ENCODE data around the gene LRMDA. TPM values are rescaled to one million over a fixed set of nuclear protein-coding genes. Genes with fewer than 3 reads are reported as not detected.

The LRMDA gene
- total RNA-seq, 2 donors from 2014 or later: 12.2 to 25.4 TPM

- Histone ChIP-seq H3K4me1 (no peaks in the 10 kb centered on the region), H3K36me3 (replicated peaks in 1 of 2; ENCODE audit: insufficient read depth in 1 of 2, low read depth in 2 of 2) (no peaks in the 10 kb centered on the region), H3K4me3 (no peak overlapping the region), H3K9me3 (no peaks in the 10 kb centered on the region), H3K27ac (no peak overlapping the region), H3K27me3 (no peaks in the 10 kb centered on the region)
- ATAC-seq: no peak
- TF ChIP-seq, protein P1, sequence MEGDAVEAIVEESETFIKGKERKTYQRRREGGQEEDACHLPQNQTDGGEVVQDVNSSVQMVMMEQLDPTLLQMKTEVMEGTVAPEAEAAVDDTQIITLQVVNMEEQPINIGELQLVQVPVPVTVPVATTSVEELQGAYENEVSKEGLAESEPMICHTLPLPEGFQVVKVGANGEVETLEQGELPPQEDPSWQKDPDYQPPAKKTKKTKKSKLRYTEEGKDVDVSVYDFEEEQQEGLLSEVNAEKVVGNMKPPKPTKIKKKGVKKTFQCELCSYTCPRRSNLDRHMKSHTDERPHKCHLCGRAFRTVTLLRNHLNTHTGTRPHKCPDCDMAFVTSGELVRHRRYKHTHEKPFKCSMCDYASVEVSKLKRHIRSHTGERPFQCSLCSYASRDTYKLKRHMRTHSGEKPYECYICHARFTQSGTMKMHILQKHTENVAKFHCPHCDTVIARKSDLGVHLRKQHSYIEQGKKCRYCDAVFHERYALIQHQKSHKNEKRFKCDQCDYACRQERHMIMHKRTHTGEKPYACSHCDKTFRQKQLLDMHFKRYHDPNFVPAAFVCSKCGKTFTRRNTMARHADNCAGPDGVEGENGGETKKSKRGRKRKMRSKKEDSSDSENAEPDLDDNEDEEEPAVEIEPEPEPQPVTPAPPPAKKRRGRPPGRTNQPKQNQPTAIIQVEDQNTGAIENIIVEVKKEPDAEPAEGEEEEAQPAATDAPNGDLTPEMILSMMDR (IDR thresholded peaks at IDR 0.05): no peak
- TF ChIP-seq POLR2A (IDR thresholded peaks at IDR 0.05): no peak
- intact Hi-C loops (cut with DNase I): no loop called here
- no peak for DNase-seq
These were observed 433.3 kb downstream of the LRMDA start for GRCh38 chr10:75864717-75865116.

DNA sequence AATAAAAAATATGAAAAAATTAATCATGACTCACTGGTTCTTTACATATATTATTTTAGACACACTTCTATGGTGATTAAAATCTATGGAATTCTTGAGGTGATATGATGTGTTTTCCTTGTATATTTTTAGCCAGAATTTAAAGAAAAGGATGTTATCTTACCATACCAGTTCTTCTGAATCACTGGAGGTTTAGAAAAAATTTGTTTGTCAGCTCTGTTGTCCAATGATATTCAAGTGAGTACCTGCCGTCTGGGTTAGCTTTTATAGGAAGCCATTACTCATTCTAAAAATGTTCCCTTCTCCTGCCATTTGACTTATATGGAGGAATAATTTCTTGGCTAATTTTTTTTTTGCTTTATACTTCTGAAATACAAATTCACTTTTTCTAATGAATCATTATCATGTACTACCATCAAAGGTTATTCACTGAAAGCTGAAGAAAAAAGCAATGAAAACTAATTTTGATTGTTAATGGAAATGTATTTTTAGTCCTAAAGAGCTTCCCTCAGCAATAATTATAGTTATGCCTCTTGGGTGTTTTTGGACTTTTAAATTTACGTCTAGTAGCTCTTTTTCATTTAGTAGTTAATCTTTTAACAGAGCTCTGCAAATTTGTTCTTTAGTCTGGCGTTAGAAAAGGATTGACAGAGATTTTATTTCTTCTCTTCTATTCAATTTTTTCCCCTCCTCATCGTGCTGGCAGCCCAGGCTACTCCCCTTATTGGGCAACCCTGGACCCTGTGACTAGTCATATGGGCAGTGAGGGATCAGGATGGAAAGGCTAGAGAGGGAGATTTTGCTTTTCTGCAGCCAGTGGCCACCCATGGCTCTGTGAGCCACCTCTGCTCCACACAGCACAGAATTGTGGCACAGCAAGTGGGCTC lies 434.2 kb downstream of the LRMDA start:
- ATAC-seq (no peak), DNase-seq (no peak)
- Histone ChIP-seq H3K27ac (no peak overlapping the region), H3K4me1 (no peaks in the 10 kb centered on the region), H3K36me3 (replicated peaks in 1 of 2; ENCODE audit: insufficient read depth in 1 of 2, low read depth in 2 of 2) (no peaks in the 10 kb centered on the region), H3K9me3 (no peaks in the 10 kb centered on the region), H3K27me3 (no peaks in the 10 kb centered on the region), H3K4me3 (no peak overlapping the region)
- intact Hi-C loops (cut with DNase I): no loop called here
- 60 to 81% methylated on average over 4 of the region's 4 CpGs for WGBS, 2 donors
- TF ChIP-seq POLR2A (IDR thresholded peaks at IDR 0.05): no peak
- TF ChIP-seq, protein P1 (IDR thresholded peaks at IDR 0.05): no peak

GRCh38 chr10:75866300-75866625 lies 434.8 kb downstream of the LRMDA start:
- H3K27ac ChIP-seq: no peak overlapping the region
- WGBS, 2 donors: 88 to 90% methylated on average over 2 of the region's 2 CpGs
- ATAC-seq (no peak), DNase-seq (no peak)
- no peak overlapping the region for H3K4me3 ChIP-seq
- H3K9me3 ChIP-seq: no peaks in the 10 kb centered on the region
- no peaks in the 10 kb centered on the region for H3K27me3 ChIP-seq
- TF ChIP-seq, protein P1 (IDR thresholded peaks at IDR 0.05): no peak
- no peak for TF ChIP-seq POLR2A (IDR thresholded peaks at IDR 0.05)
- H3K36me3 ChIP-seq (replicated peaks in 1 of 2; ENCODE audit: insufficient read depth in 1 of 2, low read depth in 2 of 2): no peaks in the 10 kb centered on the region
- H3K4me1 ChIP-seq: no peaks in the 10 kb centered on the region
- intact Hi-C loops (cut with DNase I): no loop called here

DNA sequence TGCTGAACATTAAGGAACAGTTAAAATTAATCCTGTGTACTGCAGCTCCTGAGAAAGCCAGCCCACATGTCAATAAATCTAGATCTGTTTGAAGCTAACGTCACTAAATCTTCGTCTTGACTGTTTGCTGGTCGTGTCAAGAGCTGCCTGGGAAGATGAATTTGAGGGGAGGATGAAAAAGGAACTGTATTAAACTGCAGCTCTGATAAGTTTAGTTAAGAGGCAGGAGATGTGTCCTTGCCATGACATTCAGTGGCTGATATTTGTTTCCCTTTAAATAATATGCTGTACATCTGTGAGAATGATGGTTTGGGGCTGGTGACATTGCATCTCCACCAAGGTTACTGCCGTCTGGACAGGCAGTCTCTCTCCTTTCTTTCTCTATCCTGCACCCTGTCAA lies 435.3 kb downstream of the LRMDA start:
- ATAC-seq (no peak), DNase-seq (no peak)
- Histone ChIP-seq H3K27ac (no peak overlapping the region), H3K9me3 (no peaks in the 10 kb centered on the region), H3K4me3 (no peak overlapping the region), H3K27me3 (no peaks in the 10 kb centered on the region), H3K36me3 (replicated peaks in 1 of 2; ENCODE audit: insufficient read depth in 1 of 2, low read depth in 2 of 2) (no peaks in the 10 kb centered on the region), H3K4me1 (no peaks in the 10 kb centered on the region)
- TF ChIP-seq, protein P1 (IDR thresholded peaks at IDR 0.05): no peak
- TF ChIP-seq POLR2A (IDR thresholded peaks at IDR 0.05): no peak
- intact Hi-C loops (cut with DNase I): no loop called here
- whole genome bisulfite sequencing, 2 donors: 60 to 81% methylated on average over 4 of the region's 4 CpGs

DNA sequence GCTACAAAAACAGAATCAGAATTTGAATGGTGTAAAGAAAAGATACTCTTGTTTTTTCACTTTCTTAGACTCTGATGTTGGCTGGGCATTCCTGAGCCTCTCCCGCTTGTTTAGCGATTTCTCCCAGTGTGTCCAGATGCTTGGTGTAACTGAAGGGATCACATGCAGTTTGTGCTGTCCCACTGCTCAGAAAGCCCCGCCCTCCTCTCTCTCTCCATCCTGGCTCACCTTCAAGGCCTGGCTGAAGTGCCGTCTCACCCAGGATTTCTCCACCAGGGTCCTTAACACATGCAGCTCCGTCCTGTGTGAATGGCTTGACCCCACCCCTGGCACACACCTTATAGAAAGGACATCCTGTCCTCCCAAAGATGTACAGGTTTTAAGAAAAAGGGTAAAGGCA lies 437.1 kb downstream of the LRMDA start:
- DNase-seq: no peak
- Histone ChIP-seq H3K9me3 (no peaks in the 10 kb centered on the region), H3K4me1 (no peaks in the 10 kb centered on the region), H3K27ac (no peak overlapping the region), H3K36me3 (replicated peaks in 1 of 2; ENCODE audit: insufficient read depth in 1 of 2, low read depth in 2 of 2) (no peaks in the 10 kb centered on the region), H3K4me3 (no peak overlapping the region), H3K27me3 (no peaks in the 10 kb centered on the region)
- no peak for ATAC-seq
- 89 to 90% methylated on average over 5 of the region's 5 CpGs for WGBS, 2 donors
- intact Hi-C loops (cut with DNase I): no loop called here
- TF ChIP-seq POLR2A (IDR thresholded peaks at IDR 0.05): no peak
- TF ChIP-seq, protein P1 (IDR thresholded peaks at IDR 0.05): no peak

Measured in body of pancreas (tissue), 4 donors.